NT2/D1 (cell line): ENCODE results near the gene FHOD3.

Experiments
- YY1 ChIP-seq: IDR thresholded peaks from 2 replicates; pipeline ENCODE4 v1.6.1; 2011; ENCODE audit not compliant: insufficient read length, insufficient read depth
- ZNF274 ChIP-seq: IDR thresholded peaks from 2 replicates; pipeline ENCODE4 v1.6.1; 2011; ENCODE audit warnings: mild to moderate bottlenecking, low read depth, low read length

- no peak for TF ChIP-seq ZNF274
- no peak for TF ChIP-seq YY1
These were observed 379.1 kb downstream of the FHOD3 start for GRCh38 chr18:36676629-36677028.
